OCI-LY7 (cell line): ENCODE measurements around the gene MON2. TPM values are rescaled to one million over a fixed set of nuclear protein-coding genes. Genes with fewer than 3 reads are reported as not detected.

Experiments
- BruUV-seq: library from RNA; stranded (reverse); fragments of 400-500 nt; replicated peaks from 2 replicates; lab custom pipeline; 2021; lab: Mats Ljungman, UMichigan
- CTCF ChIA-PET: fragments of 300-600 bp; sonication (Branson Sonifier 250); formaldehyde crosslinking; loops from one replicate; lab custom pipeline; 2022; ENCODE audit warnings: antibody characterized with exemption; ENCODE audit not compliant: unreplicated experiment; lab: Charles Lee
- POLR2A ChIA-PET: fragments of 300-600 bp; sonication (Branson Sonifier 250); formaldehyde crosslinking; loops from one replicate; lab custom pipeline; 2022; ENCODE audit warnings: antibody characterized with exemption; lab: Charles Lee
- DNase-seq: peaks from one replicate; pipeline ENCODE4 v3.0.0-alpha.2; 2015; ENCODE audit warnings: low spot score
- H2AFZ ChIP-seq: fragments of 200-600 bp; sonication (generic), shearing (Covaris generic); 2 replicates; pipeline ENCODE4 v1.6.1; 2014; ENCODE audit warnings: mild to moderate bottlenecking, antibody characterized with exemption, low read length, moderate library complexity
- H3K27ac ChIP-seq: fragments of 200-600 bp; sonication (generic); 2 replicates; pipeline ENCODE4 v1.5.1; 2014; ENCODE audit warnings: mixed run types, low read depth, mild to moderate bottlenecking, moderate library complexity, low read length, inconsistent platforms; ENCODE audit not compliant: poor library complexity, severe bottlenecking
- H3K36me3 ChIP-seq: fragments of 200-600 bp; sonication (generic); 2 replicates; pipeline ENCODE4 v1.6.1; 2014; ENCODE audit warnings: mild to moderate bottlenecking, antibody characterized with exemption, low read length, moderate library complexity, mixed read lengths; ENCODE audit not compliant: insufficient read depth
- H3K4me1 ChIP-seq: fragments of 200-600 bp; sonication (generic); 2 replicates; pipeline ENCODE4 v1.5.1; 2014; ENCODE audit warnings: mild to moderate bottlenecking, low read length; ENCODE audit not compliant: insufficient read depth, poor library complexity, severe bottlenecking
- H3K4me2 ChIP-seq: fragments of 200-600 bp; sonication (generic); 2 replicates; pipeline ENCODE4 v1.6.1; 2014; ENCODE audit warnings: mild to moderate bottlenecking, low read length
- H3K4me3 ChIP-seq: fragments of 200-600 bp; sonication (generic); 2 replicates; pipeline ENCODE4 v1.5.1; 2014; ENCODE audit warnings: mild to moderate bottlenecking, low read depth, low read length; ENCODE audit not compliant: poor library complexity, severe bottlenecking
- H3K79me2 ChIP-seq: fragments of 200-600 bp; sonication (generic); 2 replicates; pipeline ENCODE4 v1.6.1; 2016; ENCODE audit warnings: low read depth, mild to moderate bottlenecking, low read length, moderate library complexity, mixed read lengths; ENCODE audit not compliant: insufficient read depth
- H3K9me2 ChIP-seq: fragments of 200-600 bp; sonication (generic); 2 replicates; pipeline ENCODE4 v1.6.1; 2016; ENCODE audit warnings: mild to moderate bottlenecking, low read length, mixed read lengths; ENCODE audit not compliant: insufficient read depth
- H3K9me3 ChIP-seq: fragments of 200-600 bp; sonication (generic); 2 replicates; pipeline ENCODE4 v1.6.1; 2014; ENCODE audit warnings: mild to moderate bottlenecking, mixed run types, low read length, mixed read lengths
- H4K20me1 ChIP-seq: fragments of 200-600 bp; sonication (generic); 2 replicates; pipeline ENCODE4 v1.6.1; 2014; ENCODE audit warnings: mild to moderate bottlenecking, antibody characterized with exemption, low read length, moderate library complexity, mixed read lengths; ENCODE audit not compliant: insufficient read depth
- EZH2phosphoT487 ChIP-seq: fragments of 200-600 bp; sonication (generic); IDR thresholded peaks from 2 replicates; pipeline ENCODE4 v1.6.1; 2018; ENCODE audit warnings: low read depth, borderline replicate concordance, mild to moderate bottlenecking, mixed run types, antibody characterized with exemption, low read length, moderate library complexity, mixed read lengths
- intact Hi-C: fragments of 100-400 bp; cut with micrococcal nuclease; formaldehyde crosslinking; loops from one replicate; pipeline ENCODE4 v1.10.0; 2022; ENCODE audit not compliant: unreplicated experiment
- total RNA-seq, 2 experiments: library from RNA; depleted of rRNA in 1 of 2; stranded (reverse); fragments of >200 nt in 1 of 2; shearing (Covaris generic) in 1 of 2; gene quantifications; 2 replicates each; pipeline ENCODE4 v1.2.3, GENCODE V29; 2014 to 2022
- TF ChIP-seq, protein P1 (sequence below): fragments of 200-600 bp; sonication (generic); conservative IDR thresholded peaks from 2 replicates; pipeline ENCODE4 v1.5.1; 2014; ENCODE audit warnings: mild to moderate bottlenecking, antibody characterized with exemption, low read length, moderate library complexity, mixed read lengths

The MON2 gene
- total RNA-seq, 2 experiments from 2014 or later: 31.6 to 54.7 TPM

DNA sequence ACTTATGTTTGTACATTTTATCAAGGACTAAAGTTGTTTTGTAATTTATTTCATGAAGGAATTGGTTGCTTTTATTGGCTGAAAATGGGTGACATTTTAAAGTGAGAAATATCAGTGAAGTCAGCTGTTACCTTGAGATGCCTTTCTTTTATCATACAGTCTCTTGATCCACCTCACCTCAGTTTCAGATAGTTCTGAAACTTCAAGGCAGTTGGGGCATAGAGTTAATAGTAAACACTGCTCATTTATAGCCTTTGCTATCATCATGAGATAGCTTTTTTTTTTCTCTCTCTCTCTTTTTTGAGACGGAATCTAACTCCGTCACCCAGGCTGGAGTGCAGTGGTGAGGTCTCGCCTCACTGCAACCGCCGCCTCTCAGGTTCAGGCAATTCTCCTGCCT is 76.7 kb downstream of the MON2 start:
- Histone ChIP-seq H3K36me3 (peaks cover 67% of the 10 kb centered on the region), H3K9me2 (no peaks in the 10 kb centered on the region), H3K4me2 (no peak overlapping the region), H2AFZ (no peak overlapping the region), H3K79me2 (no peaks in the 10 kb centered on the region), H3K4me1 (no peaks in the 10 kb centered on the region), H3K27ac (no peak overlapping the region), H3K4me3 (no peak overlapping the region), H3K9me3 (no peaks in the 10 kb centered on the region), H4K20me1 (no peaks in the 10 kb centered on the region)
- no TSS peak for BruUV-seq
- CTCF ChIA-PET: no interaction called here
- DNase-seq: no peak
- POLR2A ChIA-PET: interaction anchor here (0.9 to 1.3 kb wide), 3 partner anchors 28 to 60 kb away, joined by 3 to 4 read pairs (median 4); no protein-coding TSS in a partner anchor
- no peak for TF ChIP-seq EZH2phosphoT487
- TF ChIP-seq, protein P1, sequence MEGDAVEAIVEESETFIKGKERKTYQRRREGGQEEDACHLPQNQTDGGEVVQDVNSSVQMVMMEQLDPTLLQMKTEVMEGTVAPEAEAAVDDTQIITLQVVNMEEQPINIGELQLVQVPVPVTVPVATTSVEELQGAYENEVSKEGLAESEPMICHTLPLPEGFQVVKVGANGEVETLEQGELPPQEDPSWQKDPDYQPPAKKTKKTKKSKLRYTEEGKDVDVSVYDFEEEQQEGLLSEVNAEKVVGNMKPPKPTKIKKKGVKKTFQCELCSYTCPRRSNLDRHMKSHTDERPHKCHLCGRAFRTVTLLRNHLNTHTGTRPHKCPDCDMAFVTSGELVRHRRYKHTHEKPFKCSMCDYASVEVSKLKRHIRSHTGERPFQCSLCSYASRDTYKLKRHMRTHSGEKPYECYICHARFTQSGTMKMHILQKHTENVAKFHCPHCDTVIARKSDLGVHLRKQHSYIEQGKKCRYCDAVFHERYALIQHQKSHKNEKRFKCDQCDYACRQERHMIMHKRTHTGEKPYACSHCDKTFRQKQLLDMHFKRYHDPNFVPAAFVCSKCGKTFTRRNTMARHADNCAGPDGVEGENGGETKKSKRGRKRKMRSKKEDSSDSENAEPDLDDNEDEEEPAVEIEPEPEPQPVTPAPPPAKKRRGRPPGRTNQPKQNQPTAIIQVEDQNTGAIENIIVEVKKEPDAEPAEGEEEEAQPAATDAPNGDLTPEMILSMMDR: no peak
- intact Hi-C loops: no loop called here

DNA sequence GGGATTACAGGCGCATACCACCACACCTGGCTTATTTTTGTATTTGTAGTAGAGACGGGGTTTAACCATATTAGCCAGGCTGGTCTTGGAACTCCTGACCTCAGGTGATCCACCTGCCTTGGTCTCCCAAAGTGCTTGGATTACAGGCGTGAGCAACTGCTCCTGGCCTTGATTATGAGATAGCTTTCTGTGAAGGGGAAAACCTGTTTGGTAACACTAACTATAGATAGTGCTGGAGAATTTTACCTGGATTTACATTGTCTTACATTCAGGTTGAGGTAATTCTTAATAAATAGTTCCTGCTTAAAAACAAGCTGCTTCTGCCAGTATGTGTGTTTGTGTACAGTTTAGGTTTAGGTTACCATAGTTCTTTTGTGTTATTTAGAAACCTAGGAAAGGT is 77.1 kb downstream of the MON2 start:
- peaks cover 67% of the 10 kb centered on the region for H3K36me3 ChIP-seq

More for the DNA sequence above, 77.1 kb downstream of the MON2 start:
- Histone ChIP-seq H3K79me2 (no peaks in the 10 kb centered on the region), H3K9me2 (no peaks in the 10 kb centered on the region), H3K4me2 (no peak overlapping the region), H4K20me1 (no peaks in the 10 kb centered on the region), H3K4me3 (no peak overlapping the region), H3K4me1 (no peaks in the 10 kb centered on the region), H3K9me3 (no peaks in the 10 kb centered on the region), H2AFZ (no peak overlapping the region), H3K27ac (no peak overlapping the region)
- intact Hi-C loops: no loop called here
- POLR2A ChIA-PET: interaction anchor here (0.9 to 1.3 kb wide), 3 partner anchors 28 to 60 kb away, joined by 3 to 4 read pairs (median 4); no protein-coding TSS in a partner anchor
- no TSS peak for BruUV-seq
- no peak for DNase-seq
- CTCF ChIA-PET: no interaction called here
- TF ChIP-seq EZH2phosphoT487: no peak
- TF ChIP-seq, protein P1: no peak
